HG03103 (cell line): ENCODE measurements around the gene OPTN.
A peak's percentile ranks its signal among the peaks of the same experiment; 100 is the strongest.
"Not testable (repeated sequence)": the region's sequence is repeated elsewhere in the genome, so short reads cannot be mapped to it uniquely, and the experiment has no call there.

ENCODE experiments used
- ATAC-seq: cut with Tn5 transposase; IDR thresholded peaks from one replicate; pipeline ENCODE4 v1.9.1; 2021; ENCODE audit warnings: low read depth; ENCODE audit not compliant: unreplicated experiment

OPTN gene

GRCh38 chr10:13117841-13118783, 18.1 kb downstream of the OPTN start:
- no peak for ATAC-seq

- ATAC-seq, result no peak
Measured at GRCh38 chr10:13118784-13119410, 18.9 kb downstream of the OPTN start.

- ATAC-seq, result no peak
Measured at GRCh38 chr10:13120786-13121499, 21.0 kb downstream of the OPTN start.

GRCh38 chr10:13121500-13121854, 21.5 kb downstream of the OPTN start:
- ATAC-seq, result no peak

- ATAC-seq, result no peak
Measured at GRCh38 chr10:13136651-13137050, 36.7 kb downstream of the OPTN start.

- no peak for ATAC-seq
Measured at GRCh38 chr10:13139150-13139549, 39.2 kb downstream of the OPTN start.

- ATAC-seq, result no peak
Measured at GRCh38 chr10:13139676-13140075, 39.7 kb downstream of the OPTN start.

GRCh38 chr10:13140627-13141190, 40.7 kb downstream of the OPTN start:
- ATAC-seq, result no peak

- ATAC-seq, result no peak
Measured at GRCh38 chr10:13143766-13144165, 43.8 kb downstream of the OPTN start.

GRCh38 chr10:13144814-13145213, 44.9 kb downstream of the OPTN start:
- no peak for ATAC-seq

GRCh38 chr10:13146379-13146778, 46.4 kb downstream of the OPTN start:
- ATAC-seq, result no peak

GRCh38 chr10:13147161-13147560, 47.2 kb downstream of the OPTN start:
- ATAC-seq, result no peak

GRCh38 chr10:13152296-13152695, 52.3 kb downstream of the OPTN start:
- ATAC-seq, result no peak

- not testable (repeated sequence) for ATAC-seq
Measured at GRCh38 chr10:13155860-13156259, 55.9 kb downstream of the OPTN start.

- no peak for ATAC-seq
Measured at GRCh38 chr10:13158401-13158800, 58.4 kb downstream of the OPTN start.

- peak; percentile 100 for ATAC-seq
Measured at GRCh38 chr10:13160934-13161856, 61.2 kb downstream of the OPTN start, which contains the start of gene MCM10. Gene MCM10, plus strand, starts transcription at chr10:13161558. Its CDS starts 2,645 bp downstream, at chr10:13164203.

- ATAC-seq, result no peak
Measured at GRCh38 chr10:13161857-13162271, 61.9 kb downstream of the OPTN start.

- no peak for ATAC-seq
Measured at GRCh38 chr10:13163859-13164258, 63.9 kb downstream of the OPTN start.

- no peak for ATAC-seq
Measured at GRCh38 chr10:13165177-13165576, 65.2 kb downstream of the OPTN start.

- no peak for ATAC-seq
Measured at GRCh38 chr10:13167568-13167967, 67.6 kb downstream of the OPTN start.
